ENCODE data around the gene PDGFB.

PDGFB gene

GRCh38 chr22:39234472-39234787 lies 10.4 kb downstream of the PDGFB start:
- Histone ChIP-seq H3K36me3 (ENCODE audit: control insufficient read depth, insufficient read depth, low read length) (no peaks in the 10 kb centered on the region), H3K9me3 (ENCODE audit: control insufficient read depth, low read length) (no peaks in the 10 kb centered on the region), H3K27me3 (ENCODE audit: control insufficient read depth, insufficient read depth, low read length, poor library complexity, severe bottlenecking) (peaks cover 28% of the 10 kb centered on the region), H3K4me1 (ENCODE audit: control insufficient read depth, insufficient read depth, low read length) (peaks cover 52% of the 10 kb centered on the region), H3K27ac (ENCODE audit: insufficient read depth, low read depth, low read length, poor library complexity, severe bottlenecking) (peak overlapping the region; percentile 86), H3K4me3 (ENCODE audit: insufficient read depth, low read depth, low read length) (no peak overlapping the region)
- 20% methylated on average over 10 of the region's 10 CpGs for WGBS, 2 experiments

- Histone ChIP-seq H3K4me3 (ENCODE audit: insufficient read depth, low read depth, low read length) (no peak overlapping the region), H3K4me1 (ENCODE audit: control insufficient read depth, insufficient read depth, low read length) (peaks cover 52% of the 10 kb centered on the region), H3K27ac (ENCODE audit: insufficient read depth, low read depth, low read length, poor library complexity, severe bottlenecking) (peak overlapping the region; percentile 86), H3K36me3 (ENCODE audit: control insufficient read depth, insufficient read depth, low read length) (no peaks in the 10 kb centered on the region), H3K9me3 (ENCODE audit: control insufficient read depth, low read length) (no peaks in the 10 kb centered on the region), H3K27me3 (ENCODE audit: control insufficient read depth, insufficient read depth, low read length, poor library complexity, severe bottlenecking) (peaks cover 33% of the 10 kb centered on the region)
- 31 to 35% methylated on average over 16 of the region's 16 CpGs for WGBS, 2 experiments
Measured at GRCh38 chr22:39233710-39234471, 10.9 kb downstream of the PDGFB start.

- no peak overlapping the region for H3K4me3 ChIP-seq (ENCODE audit: insufficient read depth, low read depth, low read length)
- WGBS, 2 experiments: 89 to 92% methylated on average over 25 of the region's 25 CpGs
- H3K27ac ChIP-seq (ENCODE audit: insufficient read depth, low read depth, low read length, poor library complexity, severe bottlenecking): no peak overlapping the region
- no peaks in the 10 kb centered on the region for H3K9me3 ChIP-seq (ENCODE audit: control insufficient read depth, low read length)
- H3K36me3 ChIP-seq (ENCODE audit: control insufficient read depth, insufficient read depth, low read length): no peaks in the 10 kb centered on the region
- H3K27me3 ChIP-seq (ENCODE audit: control insufficient read depth, insufficient read depth, low read length, poor library complexity, severe bottlenecking): peaks cover 34% of the 10 kb centered on the region
- H3K4me1 ChIP-seq (ENCODE audit: control insufficient read depth, insufficient read depth, low read length): peaks cover 52% of the 10 kb centered on the region
Measured at GRCh38 chr22:39232806-39233709, 11.7 kb downstream of the PDGFB start.

- no peaks in the 10 kb centered on the region for H3K36me3 ChIP-seq (ENCODE audit: control insufficient read depth, insufficient read depth, low read length)
- no peaks in the 10 kb centered on the region for H3K9me3 ChIP-seq (ENCODE audit: control insufficient read depth, low read length)
- peaks cover 34% of the 10 kb centered on the region for H3K27me3 ChIP-seq (ENCODE audit: control insufficient read depth, insufficient read depth, low read length, poor library complexity, severe bottlenecking)
- whole genome bisulfite sequencing, 2 experiments: 91 to 95% methylated on average over 9 of the region's 9 CpGs
- H3K27ac ChIP-seq (ENCODE audit: insufficient read depth, low read depth, low read length, poor library complexity, severe bottlenecking): no peak overlapping the region
- no peak overlapping the region for H3K4me3 ChIP-seq (ENCODE audit: insufficient read depth, low read depth, low read length)
- H3K4me1 ChIP-seq (ENCODE audit: control insufficient read depth, insufficient read depth, low read length): peaks cover 50% of the 10 kb centered on the region
Measured at GRCh38 chr22:39232246-39232645, 12.5 kb downstream of the PDGFB start.

- Histone ChIP-seq H3K4me1 (ENCODE audit: control insufficient read depth, insufficient read depth, low read length) (peaks cover 43% of the 10 kb centered on the region), H3K4me3 (ENCODE audit: insufficient read depth, low read depth, low read length) (no peak overlapping the region), H3K9me3 (ENCODE audit: control insufficient read depth, low read length) (no peaks in the 10 kb centered on the region), H3K27ac (ENCODE audit: insufficient read depth, low read depth, low read length, poor library complexity, severe bottlenecking) (no peak overlapping the region), H3K36me3 (ENCODE audit: control insufficient read depth, insufficient read depth, low read length) (no peaks in the 10 kb centered on the region), H3K27me3 (ENCODE audit: control insufficient read depth, insufficient read depth, low read length, poor library complexity, severe bottlenecking) (peaks cover 34% of the 10 kb centered on the region)
- 93% methylated on average over 37 of the region's 37 CpGs for WGBS, 2 experiments
Measured at GRCh38 chr22:39231197-39231950, 13.4 kb downstream of the PDGFB start.

- WGBS, 2 experiments: 26% methylated on average over 30 of the region's 30 CpGs
- Histone ChIP-seq H3K27ac (ENCODE audit: insufficient read depth, low read depth, low read length, poor library complexity, severe bottlenecking) (no peak overlapping the region), H3K9me3 (ENCODE audit: control insufficient read depth, low read length) (no peaks in the 10 kb centered on the region), H3K4me1 (ENCODE audit: control insufficient read depth, insufficient read depth, low read length) (peaks cover 35% of the 10 kb centered on the region), H3K4me3 (ENCODE audit: insufficient read depth, low read depth, low read length) (no peak overlapping the region), H3K27me3 (ENCODE audit: control insufficient read depth, insufficient read depth, low read length, poor library complexity, severe bottlenecking) (peaks cover 34% of the 10 kb centered on the region), H3K36me3 (ENCODE audit: control insufficient read depth, insufficient read depth, low read length) (no peaks in the 10 kb centered on the region)
Measured at GRCh38 chr22:39230261-39231196, 14.3 kb downstream of the PDGFB start.

- Histone ChIP-seq H3K27me3 (ENCODE audit: control insufficient read depth, insufficient read depth, low read length, poor library complexity, severe bottlenecking) (peaks cover 34% of the 10 kb centered on the region), H3K36me3 (ENCODE audit: control insufficient read depth, insufficient read depth, low read length) (no peaks in the 10 kb centered on the region), H3K27ac (ENCODE audit: insufficient read depth, low read depth, low read length, poor library complexity, severe bottlenecking) (no peak overlapping the region)
Measured at GRCh38 chr22:39229688-39230260, 15.0 kb downstream of the PDGFB start.

GRCh38 chr22:39229075-39229474 lies 15.7 kb downstream of the PDGFB start:
- Histone ChIP-seq H3K4me3 (ENCODE audit: insufficient read depth, low read depth, low read length) (no peak overlapping the region), H3K9me3 (ENCODE audit: control insufficient read depth, low read length) (no peaks in the 10 kb centered on the region), H3K27me3 (ENCODE audit: control insufficient read depth, insufficient read depth, low read length, poor library complexity, severe bottlenecking) (peaks cover 34% of the 10 kb centered on the region), H3K27ac (ENCODE audit: insufficient read depth, low read depth, low read length, poor library complexity, severe bottlenecking) (no peak overlapping the region), H3K4me1 (ENCODE audit: control insufficient read depth, insufficient read depth, low read length) (peaks cover 20% of the 10 kb centered on the region), H3K36me3 (ENCODE audit: control insufficient read depth, insufficient read depth, low read length) (no peaks in the 10 kb centered on the region)
- WGBS, 2 experiments: 91 to 93% methylated on average over 8 of the region's 8 CpGs

More at GRCh38 chr22:39229688-39230260, 15.0 kb downstream of the PDGFB start:
- Histone ChIP-seq H3K9me3 (ENCODE audit: control insufficient read depth, low read length) (no peaks in the 10 kb centered on the region), H3K4me1 (ENCODE audit: control insufficient read depth, insufficient read depth, low read length) (peaks cover 27% of the 10 kb centered on the region), H3K4me3 (ENCODE audit: insufficient read depth, low read depth, low read length) (no peak overlapping the region)
- WGBS, 2 experiments: 15 to 16% methylated on average over 14 of the region's 14 CpGs

Measured in ectodermal cell (in vitro differentiated cells).